Right lobe of liver (tissue), 4 donors: ENCODE data around the gene SLC22A4.

Source experiments
- POLR2A ChIP-seq: fragments of 450-650 bp; IDR thresholded peaks from one replicate; pipeline ENCODE4 v1.6.1; 2017; ENCODE audit warnings: antibody characterized with exemption, mild to moderate bottlenecking
- TF ChIP-seq, protein P1 (sequence below), 4 donors: fragments of 200-600 bp in 3 of 4; fragments of 450-650 bp in 1 of 4; IDR thresholded peaks; one replicate each; pipeline versions ENCODE4 v1.5.1 to v1.8.0; 2016 to 2022; ENCODE audit warnings: antibody characterized with exemption in 4 of 4, mild to moderate bottlenecking in 2 of 4
- donor health status: DM: no; HTN: no; CAD: no.
- donor health status: DM: no; HTN: no; CAD: no.
- donor health status: DM: no; HTN: yes; CAD: no.

- TF ChIP-seq, protein P1, sequence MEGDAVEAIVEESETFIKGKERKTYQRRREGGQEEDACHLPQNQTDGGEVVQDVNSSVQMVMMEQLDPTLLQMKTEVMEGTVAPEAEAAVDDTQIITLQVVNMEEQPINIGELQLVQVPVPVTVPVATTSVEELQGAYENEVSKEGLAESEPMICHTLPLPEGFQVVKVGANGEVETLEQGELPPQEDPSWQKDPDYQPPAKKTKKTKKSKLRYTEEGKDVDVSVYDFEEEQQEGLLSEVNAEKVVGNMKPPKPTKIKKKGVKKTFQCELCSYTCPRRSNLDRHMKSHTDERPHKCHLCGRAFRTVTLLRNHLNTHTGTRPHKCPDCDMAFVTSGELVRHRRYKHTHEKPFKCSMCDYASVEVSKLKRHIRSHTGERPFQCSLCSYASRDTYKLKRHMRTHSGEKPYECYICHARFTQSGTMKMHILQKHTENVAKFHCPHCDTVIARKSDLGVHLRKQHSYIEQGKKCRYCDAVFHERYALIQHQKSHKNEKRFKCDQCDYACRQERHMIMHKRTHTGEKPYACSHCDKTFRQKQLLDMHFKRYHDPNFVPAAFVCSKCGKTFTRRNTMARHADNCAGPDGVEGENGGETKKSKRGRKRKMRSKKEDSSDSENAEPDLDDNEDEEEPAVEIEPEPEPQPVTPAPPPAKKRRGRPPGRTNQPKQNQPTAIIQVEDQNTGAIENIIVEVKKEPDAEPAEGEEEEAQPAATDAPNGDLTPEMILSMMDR (IDR thresholded peaks at IDR 0.05) = no peak
- no peak for TF ChIP-seq POLR2A
Measured at GRCh38 chr5:132256086-132256782, 38.0 kb upstream of the SLC22A4 start.
